Measurements from ENCODE around the gene RANBP9.

Gene RANBP9

GRCh38 chr6:13648850-13649249 is 62.8 kb downstream of the RANBP9 start:
- H3K4me3 ChIP-seq (ENCODE audit: control insufficient read depth, low read depth, low read length) = no peak overlapping the region
- no peak for DNase-seq (ENCODE audit: low read depth)
- no peak for TF ChIP-seq CTCF (IDR thresholded peaks at IDR 0.05; ENCODE audit: control insufficient read depth, insufficient read depth, low read depth, low read length, missing control alignments)

- H3K4me3 ChIP-seq (ENCODE audit: control insufficient read depth, low read depth, low read length) = no peak overlapping the region
- no peak for DNase-seq (ENCODE audit: low read depth)
- no peak for TF ChIP-seq CTCF (IDR thresholded peaks at IDR 0.05; ENCODE audit: control insufficient read depth, insufficient read depth, low read depth, low read length, missing control alignments)
Observed at GRCh38 chr6:13643125-13643524, 68.5 kb downstream of the RANBP9 start.

GRCh38 chr6:13641315-13641714 is 70.3 kb downstream of the RANBP9 start:
- DNase-seq (ENCODE audit: low read depth) = peak; percentile 11

GRCh38 chr6:13638626-13639025 is 73.0 kb downstream of the RANBP9 start:
- no peak overlapping the region for H3K4me3 ChIP-seq (ENCODE audit: control insufficient read depth, low read depth, low read length)
- no peak for DNase-seq (ENCODE audit: low read depth)
- TF ChIP-seq CTCF (IDR thresholded peaks at IDR 0.05; ENCODE audit: control insufficient read depth, insufficient read depth, low read depth, low read length, missing control alignments) = no peak

More at GRCh38 chr6:13641315-13641714, 70.3 kb downstream of the RANBP9 start:
- H3K4me3 ChIP-seq (ENCODE audit: control insufficient read depth, low read depth, low read length) = no peak overlapping the region
- no peak for TF ChIP-seq CTCF (IDR thresholded peaks at IDR 0.05; ENCODE audit: control insufficient read depth, insufficient read depth, low read depth, low read length, missing control alignments)

GRCh38 chr6:13638014-13638413 is 73.6 kb downstream of the RANBP9 start:
- no peak overlapping the region for H3K4me3 ChIP-seq (ENCODE audit: control insufficient read depth, low read depth, low read length)
- TF ChIP-seq CTCF (IDR thresholded peaks at IDR 0.05; ENCODE audit: control insufficient read depth, insufficient read depth, low read depth, low read length, missing control alignments) = no peak
- no peak for DNase-seq (ENCODE audit: low read depth)

GRCh38 chr6:13635948-13636658 is 75.5 kb downstream of the RANBP9 start:
- no peak for DNase-seq (ENCODE audit: low read depth)
- TF ChIP-seq CTCF (IDR thresholded peaks at IDR 0.05; ENCODE audit: control insufficient read depth, insufficient read depth, low read depth, low read length, missing control alignments) = no peak

More at GRCh38 chr6:13635948-13636658, 75.5 kb downstream of the RANBP9 start:
- H3K4me3 ChIP-seq (ENCODE audit: control insufficient read depth, low read depth, low read length) = no peak overlapping the region
